Measurements from ENCODE around the gene CHTF8.

The CHTF8 gene

GRCh38 chr16:69079697-69080096, 52.7 kb downstream of the CHTF8 start:
- DNase-seq = no peak

- DNase-seq = no peak
Measured at GRCh38 chr16:69078073-69078472, 54.3 kb downstream of the CHTF8 start.

- DNase-seq = no peak
Measured at GRCh38 chr16:69077251-69077650, 55.1 kb downstream of the CHTF8 start.

- no peak for DNase-seq
Measured at GRCh38 chr16:69073181-69073702, 59.1 kb downstream of the CHTF8 start.

- DNase-seq = no peak
Measured at GRCh38 chr16:69072640-69072974, 59.8 kb downstream of the CHTF8 start.

- no peak for DNase-seq
Measured at GRCh38 chr16:69071036-69071435, 61.4 kb downstream of the CHTF8 start.

GRCh38 chr16:69069504-69069903, 62.9 kb downstream of the CHTF8 start:
- DNase-seq = no peak
